Common myeloid progenitor, CD34-positive (primary cell): Measurements from ENCODE around the gene IL10.

ENCODE experiments used
- CTCF ChIA-PET: fragments of 350-600 bp; sonication (Branson Sonifier 250); formaldehyde crosslinking; loops from one replicate; lab custom pipeline; 2021; ENCODE audit warnings: antibody characterized with exemption; lab: Charles Lee
- POLR2A ChIA-PET: fragments of 350-600 bp; sonication (Branson Sonifier 250); formaldehyde crosslinking; loops from one replicate; lab custom pipeline; 2021; ENCODE audit warnings: antibody characterized with exemption; lab: Charles Lee
- DNase-seq, 3 donors: peaks; one replicate each; pipeline versions ENCODE4 v3.0.0 to v3.0.0-alpha.2; 2013
- H3K27ac ChIP-seq, 2 experiments: 1 replicate in 1 of 2; 2 replicates in 1 of 2; pipeline ENCODE4 v1.7.0; 2013; ENCODE audit warnings: inconsistent platforms in 2 of 2, low read length in 2 of 2, mild to moderate bottlenecking in 2 of 2, low read depth in 1 of 2, moderate library complexity in 1 of 2; ENCODE audit not compliant: severe bottlenecking in 2 of 2, insufficient read depth in 1 of 2, poor library complexity in 1 of 2
- H3K27me3 ChIP-seq, 5 experiments: replicated peaks in 2 of 5; 1 replicate in 3 of 5; 2 replicates in 2 of 5; pipeline versions ENCODE4 v1.6.1 to v1.7.0; 2013; ENCODE audit warnings: low read length in 4 of 5, mild to moderate bottlenecking in 2 of 5, moderate library complexity in 2 of 5, inconsistent platforms in 1 of 5; ENCODE audit not compliant: insufficient read depth in 5 of 5, control insufficient read depth in 4 of 5
- H3K36me3 ChIP-seq, 4 experiments: 1 replicate in 2 of 4; 2 replicates in 2 of 4; pipeline versions ENCODE4 v1.6.1 to v1.7.0; 2013; ENCODE audit warnings: low read length in 3 of 4, control low read depth in 1 of 4, mild to moderate bottlenecking in 1 of 4; ENCODE audit not compliant: control insufficient read depth in 4 of 4, insufficient read depth in 4 of 4
- H3K4me1 ChIP-seq, 4 experiments: 1 replicate in 3 of 4; 2 replicates in 1 of 4; pipeline versions ENCODE4 v1.6.1 to v1.7.1; 2013; ENCODE audit warnings: low read length in 3 of 4, mild to moderate bottlenecking in 3 of 4, control low read depth in 1 of 4, inconsistent platforms in 1 of 4, moderate library complexity in 1 of 4; ENCODE audit not compliant: control insufficient read depth in 4 of 4, insufficient read depth in 4 of 4; ENCODE audit errors: control extremely low read depth in 1 of 4
- H3K4me3 ChIP-seq, 7 experiments: 1 replicate in 4 of 7; 2 replicates in 3 of 7; pipeline versions ENCODE4 v1.5.1 to v1.7.0; 2013; ENCODE audit warnings: mild to moderate bottlenecking in 7 of 7, low read length in 6 of 7, moderate library complexity in 6 of 7, inconsistent platforms in 2 of 7, low read depth in 2 of 7, control low read depth in 1 of 7; ENCODE audit not compliant: insufficient read depth in 4 of 7, control insufficient read depth in 1 of 7; ENCODE audit errors: extremely low read depth in 1 of 7
- H3K9me3 ChIP-seq, 5 experiments: 1 replicate in 4 of 5; 2 replicates in 1 of 5; pipeline versions ENCODE4 v1.6.1 to v1.7.1; 2013; ENCODE audit warnings: low read length in 4 of 5, mild to moderate bottlenecking in 2 of 5, inconsistent platforms in 1 of 5, low read depth in 1 of 5, moderate library complexity in 1 of 5; ENCODE audit not compliant: control insufficient read depth in 4 of 5, insufficient read depth in 2 of 5; ENCODE audit errors: control extremely low read depth in 1 of 5
- WGBS: methylation state at CpG from one replicate; pipeline ENCODE4 v1.1.5; 2013; ENCODE audit not compliant: insufficient coverage; 5-methylcytosine and 5-hydroxymethylcytosine counted together

IL10 gene

DNA sequence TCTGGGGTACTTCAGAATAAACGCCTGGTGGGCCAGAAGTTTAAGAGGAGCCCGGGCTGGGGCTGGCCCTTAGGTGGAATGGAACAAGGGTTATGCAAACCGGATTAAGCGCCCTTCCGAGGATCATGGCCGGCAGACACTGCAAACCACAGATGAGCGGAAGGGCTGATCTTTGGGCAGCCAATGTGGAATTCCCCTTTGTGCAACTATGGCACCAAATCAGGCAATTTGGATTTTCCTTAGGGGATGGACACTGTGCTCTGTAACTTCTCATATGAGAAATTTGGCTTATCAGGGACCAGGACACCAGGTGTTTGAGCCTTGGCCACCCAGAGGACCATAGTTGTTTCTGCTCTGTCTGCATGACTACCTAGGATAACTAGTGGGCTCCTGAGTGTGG is 5.7 kb upstream of the IL10 start:
- POLR2A ChIA-PET: interaction anchor here (0.6 kb wide), 1 partner anchor 120 kb away, joined by 3 read pairs; no protein-coding TSS in a partner anchor

DNA sequence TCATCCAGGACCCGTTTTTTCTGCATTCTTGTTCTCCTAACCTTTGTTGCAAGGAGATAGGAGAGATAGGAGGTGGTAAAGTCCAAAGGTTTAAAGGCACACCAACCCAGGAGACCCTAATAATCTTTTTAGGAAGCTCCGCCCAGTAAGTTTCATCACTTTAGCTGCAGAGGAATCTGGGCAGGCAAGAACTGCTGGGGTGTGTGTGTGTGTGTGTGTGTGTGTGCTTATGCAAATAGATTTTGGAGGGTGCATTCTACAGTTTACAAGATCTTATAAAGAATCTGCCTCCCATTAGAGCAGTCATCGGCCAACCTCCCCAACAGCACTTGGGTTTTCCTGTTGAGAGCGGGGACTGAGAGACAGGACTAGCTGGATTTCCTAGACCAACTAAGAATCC is 3.9 kb upstream of the IL10 start:
- CTCF ChIA-PET: interaction anchor here (0.5 to 1.5 kb wide), 3 partner anchors 19 to 42 kb away, joined by 3 to 6 read pairs (median 3); no protein-coding TSS in a partner anchor

More for the DNA sequence above, 5.7 kb upstream of the IL10 start:
- whole genome bisulfite sequencing: 95% methylated on average over 7 of the region's 7 CpGs
- Histone ChIP-seq H3K9me3 (no peaks in the 10 kb centered on the region), H3K4me1 (peaks cover 10 to 59% (median 29%) of the 10 kb centered on the region in 4 experiments), H3K27ac (no peak overlapping the region), H3K4me3 (no peak overlapping the region), H3K36me3 (no peaks in the 10 kb centered on the region), H3K27me3 (no peaks in the 10 kb centered on the region)
- CTCF ChIA-PET: interaction anchor here (1.2 to 1.9 kb wide), 4 partner anchors 9 to 40 kb away, joined by 3 to 5 read pairs (median 4); no protein-coding TSS in a partner anchor
- DNase-seq: no peak

DNA sequence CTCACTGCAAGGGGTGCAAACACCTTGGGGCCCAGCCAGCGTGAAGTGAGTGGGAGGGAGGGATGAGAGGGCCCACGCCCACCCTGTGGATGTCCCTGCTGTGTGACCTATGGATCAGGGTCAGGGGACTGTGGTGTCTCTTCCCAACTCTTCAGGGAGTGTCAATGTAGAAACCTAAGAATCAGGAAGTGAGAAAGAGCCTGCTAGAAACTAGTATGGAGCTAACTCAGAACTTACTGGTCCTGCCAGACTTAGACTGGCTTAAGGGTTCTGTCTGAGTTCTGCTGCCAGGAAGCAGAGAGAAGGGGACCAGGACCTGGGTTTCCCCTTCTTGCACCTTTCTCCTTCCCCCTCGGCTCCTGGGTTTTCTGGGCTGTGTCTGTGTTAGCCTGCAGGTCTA is 1.8 kb upstream of the IL10 start:
- Histone ChIP-seq H3K4me1 (peaks cover 24 to 64% (median 45%) of the 10 kb centered on the region in 4 experiments), H3K36me3 (no peaks in the 10 kb centered on the region), H3K27me3 (no peaks in the 10 kb centered on the region), H3K27ac (no peak overlapping the region), H3K9me3 (no peaks in the 10 kb centered on the region), H3K4me3 (no peak overlapping the region)
- ChIA-PET POLR2A (no interaction called here), CTCF (interaction anchor here (0.6 to 1.9 kb wide), 8 partner anchors 9 to 149 kb away, joined by 3 to 5 read pairs (median 4); no protein-coding TSS in a partner anchor)
- 100% methylated on average over 3 of the region's 3 CpGs for WGBS
- no peak for DNase-seq

More for the DNA sequence above, 3.9 kb upstream of the IL10 start:
- Histone ChIP-seq H3K4me3 (no peak overlapping the region), H3K4me1 (peaks cover 21 to 62% (median 33%) of the 10 kb centered on the region in 4 experiments), H3K27ac (no peak overlapping the region), H3K36me3 (no peaks in the 10 kb centered on the region), H3K9me3 (no peaks in the 10 kb centered on the region), H3K27me3 (no peaks in the 10 kb centered on the region)
- POLR2A ChIA-PET: no interaction called here
- DNase-seq: no peak
- WGBS: 100% methylated on average over 1 of the region's 4 CpGs

DNA sequence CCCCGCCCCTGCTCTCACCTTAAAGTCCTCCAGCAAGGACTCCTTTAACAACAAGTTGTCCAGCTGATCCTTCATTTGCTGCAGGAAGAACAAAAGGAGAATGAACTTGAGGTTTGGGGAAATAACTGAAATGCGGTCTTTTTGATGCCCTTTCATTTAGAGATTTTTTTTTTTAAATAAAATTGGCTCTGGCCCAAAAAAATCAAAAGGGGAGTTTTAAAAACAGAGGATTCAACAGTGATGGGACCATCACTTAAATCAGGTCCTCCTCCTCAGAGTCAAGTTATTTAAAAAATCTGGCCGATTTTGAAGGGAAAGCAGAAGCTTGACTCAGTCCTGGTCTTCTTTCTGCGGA is 979 bp downstream of the IL10 start:
- CTCF ChIA-PET: interaction anchor here (1.0 to 4.8 kb wide), 7 partner anchors 17 to 201 kb away, joined by 3 to 18 read pairs (median 6); no protein-coding TSS in a partner anchor
- WGBS: 11% methylated on average over 3 of the region's 4 CpGs
- H3K9me3 ChIP-seq: no peaks in the 10 kb centered on the region
- POLR2A ChIA-PET: no interaction called here
- no peak for DNase-seq
- no peaks in the 10 kb centered on the region for H3K27me3 ChIP-seq
- H3K4me1 ChIP-seq: peaks cover 27 to 85% (median 56%) of the 10 kb centered on the region in 4 experiments
- no peaks in the 10 kb centered on the region for H3K36me3 ChIP-seq
- peak overlapping the region in 2 of 7 experiments; percentile 8 to 37 for H3K4me3 ChIP-seq
- no peak overlapping the region for H3K27ac ChIP-seq

DNA sequence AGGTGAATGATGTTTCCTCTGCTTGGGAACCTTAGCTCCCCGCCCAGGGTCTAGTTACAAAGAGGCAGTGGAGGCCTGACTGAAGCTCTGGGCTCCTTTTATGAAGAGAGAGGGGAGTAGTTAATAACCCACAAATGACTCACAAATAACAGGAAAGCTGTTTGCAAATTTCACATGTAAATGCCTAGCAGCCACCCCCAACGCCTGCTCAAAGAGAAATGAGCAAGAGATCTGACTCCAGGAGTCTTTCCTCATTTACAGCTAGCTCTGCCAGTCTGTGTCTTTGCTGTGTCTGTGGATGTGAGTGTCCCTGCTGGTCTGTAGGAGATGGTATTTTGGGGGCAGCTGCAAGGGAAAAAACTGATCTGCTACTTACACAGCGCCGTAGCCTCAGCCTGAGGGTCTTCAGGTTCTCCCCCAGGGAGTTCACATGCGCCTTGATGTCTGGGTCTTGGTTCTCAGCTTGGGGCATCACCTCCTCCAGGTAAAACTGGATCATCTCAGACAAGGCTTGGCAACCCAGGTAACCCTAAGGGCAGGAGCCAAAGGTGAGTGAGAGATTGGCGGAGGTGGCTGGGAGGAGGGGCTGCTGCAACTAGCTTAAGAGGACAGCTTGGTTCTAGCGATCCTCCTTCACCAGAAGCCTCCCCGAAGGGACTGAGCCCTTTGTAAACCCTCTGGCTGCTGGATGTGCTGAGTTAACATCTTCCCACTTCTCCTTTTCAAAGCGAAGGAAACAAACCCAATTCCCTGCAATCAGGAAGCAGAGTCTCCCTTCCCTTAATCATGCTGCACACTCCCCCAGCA is 1.6 kb downstream of the IL10 start, which contains the start of gene IL19:
Gene IL19 (plus strand): TSS at position 243 of the 807 bp plus-strand sequence. CDS start 65,890 bp downstream, outside the sequence.
- H3K9me3 ChIP-seq: no peaks in the 10 kb centered on the region
- peak within 1 kb of the TSS in 3 of 7 experiments; percentile 8 to 37 (median 28) for H3K4me3 ChIP-seq
- peak; percentile 52 to 72 (median 71) for DNase-seq
- POLR2A ChIA-PET: no interaction called here
- peak within 1 kb of the TSS in 1 of 2 experiments; percentile 8 for H3K27ac ChIP-seq
- no peaks in the 10 kb centered on the region for H3K27me3 ChIP-seq
- 43% methylated on average over 7 of the region's 9 CpGs for WGBS
- H3K36me3 ChIP-seq: no peaks in the 10 kb centered on the region
- H3K4me1 ChIP-seq: peaks cover 27 to 88% (median 61%) of the 10 kb centered on the region in 4 experiments
- CTCF ChIA-PET: interaction anchor here (0.9 to 4.8 kb wide), 14 partner anchors 9 to 201 kb away, joined by 3 to 20 read pairs (median 5); partner anchors contain the start of gene FCMR

DNA sequence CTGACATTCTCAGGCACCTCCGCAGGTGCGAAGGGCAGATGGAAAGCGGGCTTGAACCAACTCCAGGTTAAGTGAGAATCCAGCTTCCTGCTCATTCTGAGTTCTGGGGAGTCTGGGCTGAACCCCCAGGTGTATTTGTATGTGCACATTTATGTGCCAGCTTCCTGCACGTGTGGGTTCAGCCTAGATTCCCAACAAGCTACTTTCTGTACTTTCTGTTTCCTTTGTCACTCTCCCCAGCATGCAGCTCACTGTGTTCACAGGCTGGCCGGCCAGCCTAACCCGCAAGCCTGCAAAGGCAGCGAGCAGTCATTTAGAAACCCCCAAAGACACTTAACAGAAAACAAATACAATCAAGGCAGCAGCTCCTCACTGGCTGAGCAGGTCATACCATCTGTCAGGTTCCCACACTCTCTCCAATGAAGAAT is 3.0 kb downstream of the IL10 start:
- CTCF ChIA-PET: interaction anchor here (1.1 to 4.8 kb wide), 8 partner anchors 8 to 50 kb away, joined by 3 to 20 read pairs (median 8); no protein-coding TSS in a partner anchor
- peak in 1 of 3 donors; percentile 27 for DNase-seq

More for the DNA sequence above, 3.0 kb downstream of the IL10 start:
- Histone ChIP-seq H3K27ac (no peak overlapping the region), H3K9me3 (no peaks in the 10 kb centered on the region), H3K36me3 (no peaks in the 10 kb centered on the region), H3K27me3 (no peaks in the 10 kb centered on the region), H3K4me3 (no peak overlapping the region), H3K4me1 (peaks cover 27 to 91% (median 62%) of the 10 kb centered on the region in 4 experiments)
- POLR2A ChIA-PET: no interaction called here
- WGBS: 82% methylated on average over 5 of the region's 7 CpGs
